HG03469 (cell line): ENCODE measurements around the gene GATA6.
"Not testable (repeated sequence)": the region's sequence is repeated elsewhere in the genome, so short reads cannot be mapped to it uniquely, and the experiment has no call there.

Experiments used
- ATAC-seq: cut with Tn5 transposase; IDR thresholded peaks from one replicate; pipeline ENCODE4 v1.9.1; 2021; ENCODE audit warnings: mild to moderate bottlenecking, moderate library complexity, moderate number of reproducible peaks; ENCODE audit not compliant: unreplicated experiment

The GATA6 gene

DNA sequence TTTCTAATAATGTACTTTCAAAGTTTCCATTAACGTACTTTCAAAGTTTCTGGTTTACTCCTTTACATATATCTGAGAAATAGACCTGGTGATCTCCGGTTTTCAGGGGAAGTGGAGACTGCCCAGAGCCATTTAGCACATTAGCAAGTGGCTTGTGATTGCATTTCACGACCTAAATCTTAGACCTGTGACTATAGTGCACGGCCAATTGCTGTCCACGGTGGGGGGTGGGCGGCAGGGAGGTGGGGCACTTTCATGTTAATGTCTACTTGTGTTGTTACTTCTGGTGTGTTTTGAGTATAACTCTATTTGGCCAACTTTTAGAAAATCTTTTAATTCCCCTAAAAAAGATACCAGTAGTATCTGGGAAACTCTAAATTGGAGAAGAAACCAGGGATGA lies 11.3 kb downstream of the GATA6 start:
- ATAC-seq, result no peak

DNA sequence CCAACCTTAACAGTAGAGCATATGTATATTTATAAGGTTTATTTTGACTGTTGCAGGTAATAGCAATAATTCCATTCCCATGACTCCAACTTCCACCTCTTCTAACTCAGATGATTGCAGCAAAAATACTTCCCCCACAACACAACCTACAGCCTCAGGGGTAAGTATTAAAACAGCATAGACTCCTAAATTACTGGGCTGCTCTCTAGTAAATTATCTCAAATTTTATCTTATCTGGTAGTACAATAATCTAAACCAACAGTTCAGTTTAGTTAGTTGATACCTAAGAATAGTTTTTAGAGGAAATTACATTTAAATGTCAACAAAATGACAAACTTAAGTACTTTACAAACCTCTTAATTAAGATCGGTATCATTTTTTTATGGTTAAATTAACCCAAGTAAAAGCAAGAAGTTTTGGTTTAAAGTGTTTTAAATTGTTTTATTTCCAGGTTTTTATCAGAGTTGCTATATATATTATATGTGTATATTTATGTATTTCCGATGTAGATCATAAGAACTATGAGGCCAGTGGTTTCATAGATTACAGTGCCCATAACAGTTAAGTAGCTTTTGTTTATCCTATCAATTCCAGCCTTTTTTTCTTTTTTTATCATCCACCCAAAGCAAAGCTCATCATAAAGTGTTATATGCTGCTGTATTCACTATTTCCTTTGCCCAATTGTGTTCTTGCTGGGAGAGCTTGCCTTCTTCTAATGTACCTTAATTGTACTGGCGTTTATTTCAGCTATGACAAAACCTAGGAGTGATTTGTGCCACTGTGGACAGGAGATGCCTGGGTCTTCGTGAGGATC lies 13.7 kb downstream of the GATA6 start:
- ATAC-seq, result no peak

DNA sequence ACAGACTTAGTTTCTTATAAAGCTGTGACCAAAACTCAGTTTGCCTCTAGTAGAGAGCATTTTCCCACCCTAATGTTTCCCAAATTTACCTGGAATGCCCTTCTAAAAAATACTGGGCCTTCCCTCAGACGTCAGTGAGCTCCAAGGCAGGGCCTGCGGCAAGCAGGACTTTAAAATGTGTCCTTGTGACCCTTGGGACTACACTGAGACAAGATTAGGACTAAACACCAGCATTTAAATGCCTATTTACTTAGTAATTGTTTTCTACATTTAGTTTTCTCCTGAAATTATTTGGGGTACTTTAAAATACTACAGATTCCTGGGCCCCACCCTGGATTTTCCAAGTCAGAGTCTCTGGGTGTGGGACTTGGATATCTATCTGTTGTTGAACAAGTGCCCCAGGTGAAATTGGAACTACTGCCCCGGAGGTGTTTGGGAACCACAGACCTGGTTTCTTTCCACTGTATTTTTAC lies 14.3 kb downstream of the GATA6 start:
- no peak for ATAC-seq

DNA sequence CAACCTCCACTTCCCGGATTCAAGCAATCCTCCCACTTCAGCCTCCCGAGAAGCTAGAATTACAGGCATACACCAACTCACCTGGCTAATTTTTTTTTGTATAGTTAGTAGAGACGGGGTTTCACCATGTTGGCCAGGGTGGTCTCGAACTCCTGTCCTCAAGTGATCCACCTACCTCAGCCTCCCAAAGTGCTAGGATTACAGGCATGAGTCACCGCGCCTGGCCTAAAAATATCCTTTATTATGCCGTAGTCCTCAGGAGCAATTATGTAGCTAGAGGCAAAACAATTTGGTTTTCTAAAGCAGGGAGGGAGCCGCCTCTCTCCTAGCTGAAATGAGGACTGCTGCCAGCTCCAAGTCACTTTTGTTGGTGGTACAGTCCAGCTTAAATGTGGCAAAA lies 15.2 kb downstream of the GATA6 start:
- ATAC-seq, result not testable (repeated sequence)

DNA sequence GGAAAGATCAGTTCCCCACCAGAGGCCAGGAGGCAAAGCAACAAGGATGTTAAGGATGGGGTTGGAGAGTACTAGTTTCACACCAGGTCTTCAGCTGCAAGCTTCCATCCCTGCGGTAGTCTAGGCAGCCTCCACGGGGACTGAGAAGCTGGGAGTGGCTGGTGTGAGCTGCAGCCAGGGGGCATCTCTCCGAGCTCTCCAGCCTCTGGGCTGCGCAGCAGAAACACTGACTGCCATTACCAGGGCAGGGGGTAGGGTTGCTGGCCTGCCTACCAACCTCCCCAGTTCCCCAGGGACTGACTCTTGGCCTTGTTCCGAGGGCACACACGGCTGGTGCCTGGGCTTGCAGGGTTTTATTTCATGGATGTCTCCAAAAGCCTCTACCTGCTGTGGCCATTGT lies 15.9 kb downstream of the GATA6 start:
- no peak for ATAC-seq

DNA sequence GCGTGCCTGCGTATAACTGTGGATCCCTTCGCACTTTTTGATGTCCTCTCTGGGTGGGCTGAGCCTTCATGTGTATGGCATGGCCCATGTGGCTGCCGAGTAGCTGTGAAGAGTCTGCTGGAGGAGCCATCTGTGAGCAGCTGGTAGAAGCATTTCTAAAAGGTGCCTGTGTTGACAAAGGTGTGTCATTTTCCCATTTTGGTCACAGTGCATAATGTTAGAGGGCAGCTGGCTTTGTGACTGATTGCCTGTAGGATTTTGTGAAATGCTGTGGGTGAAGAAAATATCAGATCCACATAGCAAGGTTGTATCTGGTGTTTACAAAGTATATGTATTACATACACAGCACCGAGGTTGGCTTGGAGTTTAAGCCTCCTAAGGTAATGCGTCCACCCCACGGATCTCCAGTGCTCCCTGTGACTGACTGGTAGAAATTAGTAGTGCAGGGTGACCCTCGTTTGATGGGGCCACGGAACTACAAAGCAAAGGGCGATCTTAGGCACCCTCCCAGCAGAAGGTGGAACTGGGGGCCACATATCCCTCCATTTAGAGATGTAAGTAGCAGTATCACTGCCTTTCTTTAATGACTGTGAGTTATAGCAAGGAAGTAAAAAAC lies 16.5 kb downstream of the GATA6 start:
- no peak for ATAC-seq

DNA sequence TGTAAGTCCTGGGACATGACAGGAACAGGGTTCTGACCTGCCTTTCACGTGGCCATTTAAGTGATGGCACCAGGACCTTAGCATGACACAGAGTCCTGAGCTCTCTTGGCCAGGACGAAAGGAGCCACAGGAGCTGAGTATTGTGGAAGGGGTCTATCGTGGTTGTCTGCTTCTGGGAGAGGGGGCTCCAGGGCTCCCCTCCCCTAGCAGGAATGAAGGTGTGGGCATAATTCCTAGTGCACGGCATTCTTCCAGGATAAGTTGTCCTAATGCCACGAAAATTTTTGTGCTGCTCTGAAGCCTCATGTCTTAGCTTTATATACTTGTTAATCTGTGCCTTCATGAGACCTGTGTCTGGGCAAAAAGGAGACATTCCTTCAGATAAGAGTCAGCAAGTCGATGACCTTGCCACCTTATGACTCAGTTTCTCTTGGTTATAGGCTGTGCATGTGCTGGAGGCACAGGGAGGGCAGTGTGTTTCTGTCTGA lies 17.1 kb downstream of the GATA6 start:
- no peak for ATAC-seq

DNA sequence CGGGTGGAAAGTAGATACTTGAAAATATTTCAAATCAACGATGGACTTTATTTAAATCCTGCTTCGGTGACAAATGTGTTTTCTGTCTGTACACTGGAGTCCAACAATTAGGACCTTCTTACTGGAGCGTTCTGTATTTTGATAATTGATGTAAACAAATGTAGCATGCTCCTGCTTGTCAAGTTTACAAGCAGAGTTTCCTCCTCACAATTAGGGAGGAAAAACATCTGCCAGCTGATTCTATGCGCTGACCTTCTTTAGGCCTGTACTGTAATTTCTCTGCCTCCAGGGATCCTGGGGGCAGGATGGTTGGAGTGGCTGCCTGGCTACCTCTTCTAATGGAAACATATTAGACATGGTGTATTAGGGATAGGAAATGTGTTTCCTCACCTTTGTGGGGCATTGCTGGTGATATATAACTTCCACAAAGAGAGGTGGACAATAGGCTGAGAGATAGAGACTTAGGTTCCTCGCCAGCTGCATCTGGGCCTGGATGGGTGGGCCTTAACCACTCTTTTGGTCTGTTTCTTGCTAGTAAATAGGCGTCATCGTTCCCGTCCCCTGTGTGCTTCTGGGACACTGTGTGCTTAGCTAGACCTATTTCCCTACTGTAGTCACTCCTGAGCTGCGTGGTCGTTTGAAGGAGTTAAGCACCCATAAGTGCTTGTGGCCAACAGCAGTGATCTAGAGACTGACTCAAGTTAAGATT lies 19.3 kb downstream of the GATA6 start:
- ATAC-seq, result no peak

DNA sequence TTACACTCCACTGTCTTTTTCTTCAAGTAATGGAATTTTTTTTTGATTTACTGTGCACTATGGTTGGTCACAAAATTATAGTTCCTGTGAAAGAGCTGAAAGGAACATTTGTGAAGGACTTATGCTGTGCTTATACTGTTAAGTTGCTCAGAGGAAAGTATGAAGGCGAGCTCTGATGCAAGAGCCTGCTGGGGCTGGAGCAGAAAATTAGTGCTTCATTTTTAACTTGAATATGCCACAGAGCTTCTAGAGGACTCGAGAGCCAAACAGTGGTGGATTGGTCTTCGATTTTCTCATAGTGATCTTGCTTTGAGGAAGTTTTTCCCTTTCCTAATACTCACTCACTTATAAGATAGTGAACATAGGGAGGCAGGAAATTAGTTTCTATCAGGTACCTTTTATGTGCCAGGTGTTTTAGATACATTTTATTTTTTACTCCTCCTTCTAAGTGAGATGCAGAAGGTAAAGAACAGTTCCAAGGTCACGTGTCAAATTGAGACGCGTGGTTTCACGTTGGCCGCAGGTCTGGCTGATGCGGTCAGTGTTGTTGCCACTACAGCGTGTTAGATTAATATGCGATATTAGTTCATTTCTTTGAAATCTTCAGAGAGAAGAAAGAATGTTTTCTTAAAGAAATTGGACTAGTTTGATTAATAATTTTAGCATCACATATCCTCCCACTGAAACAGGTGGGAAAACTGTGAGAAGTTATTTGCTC lies 20.2 kb downstream of the GATA6 start:
- ATAC-seq, result no peak

DNA sequence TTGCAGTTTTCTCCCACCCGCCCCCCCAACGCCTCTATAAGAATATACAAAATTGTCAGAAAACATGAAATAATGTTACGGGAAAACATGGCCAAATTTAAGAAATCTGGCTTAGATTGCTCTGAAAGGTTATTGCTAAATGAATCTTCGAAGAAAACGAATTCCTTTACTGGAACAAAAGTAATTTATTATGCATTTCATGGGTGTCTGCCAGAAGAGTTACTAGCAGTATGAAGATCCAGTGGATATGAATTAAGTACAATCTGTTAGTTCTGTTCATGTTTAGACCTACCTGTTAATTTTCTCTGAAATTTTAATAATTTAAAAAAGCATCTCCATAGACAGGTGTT lies 21.9 kb downstream of the GATA6 start:
- ATAC-seq, result no peak

DNA sequence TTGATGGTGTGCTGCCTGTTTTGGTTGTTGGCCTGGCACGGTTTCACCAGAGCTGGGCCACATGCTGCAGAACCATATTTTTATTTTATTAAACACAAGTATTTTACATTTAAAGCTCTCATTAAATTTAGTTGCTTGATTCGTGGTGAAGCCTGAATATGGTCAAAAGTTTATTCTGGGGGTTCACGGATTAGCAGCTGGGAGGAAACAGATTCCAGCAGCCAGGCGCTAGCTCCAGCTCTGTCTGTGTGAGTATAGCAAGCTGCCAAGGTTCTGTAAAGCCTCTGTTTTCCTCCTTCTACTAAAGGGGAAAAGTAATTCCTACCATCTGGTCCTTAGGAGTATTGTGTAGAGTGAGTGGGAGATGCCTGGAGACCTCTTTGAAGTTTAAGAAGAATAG lies 22.5 kb downstream of the GATA6 start:
- ATAC-seq, result no peak

DNA sequence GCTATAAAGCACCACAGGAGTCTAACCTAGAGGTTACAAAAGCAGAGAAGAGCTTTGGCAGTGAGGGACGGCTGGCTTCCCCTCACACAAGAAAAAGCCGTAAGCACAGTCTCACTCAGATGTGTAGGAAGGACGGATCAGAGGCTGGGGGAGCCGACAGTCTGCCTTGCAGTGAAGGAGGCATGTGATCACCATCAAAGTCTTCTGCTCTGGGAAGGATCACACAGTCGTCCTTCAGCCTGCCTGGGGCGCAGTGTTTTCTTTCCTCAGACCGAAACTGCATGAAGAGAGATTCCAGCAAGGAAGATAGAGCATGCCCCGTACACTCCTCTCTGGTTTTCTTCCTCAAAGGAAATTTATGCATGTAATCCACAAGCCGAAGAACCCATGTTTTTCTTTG lies 24.1 kb downstream of the GATA6 start:
- ATAC-seq, result no peak

DNA sequence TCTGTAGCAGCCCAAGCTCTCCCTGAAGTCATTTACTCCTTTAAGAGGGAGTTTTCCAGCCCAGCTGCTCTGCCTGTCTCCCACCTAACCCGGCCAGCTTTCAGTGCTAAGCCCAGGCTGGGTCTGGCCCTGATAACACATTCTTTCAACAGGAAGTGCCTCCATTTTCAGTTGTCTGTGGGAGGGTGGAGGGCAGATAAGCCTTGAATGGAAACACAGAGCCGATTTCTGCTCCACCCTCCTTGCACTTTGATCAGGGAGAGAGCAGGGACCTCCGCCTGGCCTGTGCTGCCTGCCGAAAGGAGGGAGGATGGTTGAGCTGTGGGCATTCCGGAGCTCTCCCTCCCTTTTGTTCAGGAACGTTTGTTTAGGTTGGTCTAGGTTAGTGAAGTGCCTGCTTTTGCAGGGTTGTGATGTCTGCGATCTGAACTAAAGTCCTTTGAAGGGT lies 24.8 kb downstream of the GATA6 start:
- no peak for ATAC-seq

DNA sequence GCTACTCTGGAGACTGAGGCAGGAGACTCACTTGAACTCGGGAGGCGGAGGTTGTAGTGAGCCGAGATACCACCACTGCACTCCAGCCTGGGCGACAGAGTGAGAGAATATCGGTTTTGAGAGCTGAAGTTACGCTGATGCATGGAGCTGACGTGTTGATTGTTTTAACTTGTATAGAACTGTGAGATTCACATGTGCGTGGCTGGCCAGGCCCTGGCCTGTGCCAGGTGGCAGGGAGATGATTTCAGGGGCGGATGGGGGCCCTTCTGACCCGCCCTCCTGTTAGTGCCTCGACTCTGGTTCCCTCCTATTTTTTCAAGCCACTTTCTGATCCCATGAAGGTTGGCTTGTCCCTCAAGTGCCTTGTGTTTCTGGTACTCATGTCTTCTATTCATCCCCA lies 25.7 kb downstream of the GATA6 start:
- no peak for ATAC-seq

DNA sequence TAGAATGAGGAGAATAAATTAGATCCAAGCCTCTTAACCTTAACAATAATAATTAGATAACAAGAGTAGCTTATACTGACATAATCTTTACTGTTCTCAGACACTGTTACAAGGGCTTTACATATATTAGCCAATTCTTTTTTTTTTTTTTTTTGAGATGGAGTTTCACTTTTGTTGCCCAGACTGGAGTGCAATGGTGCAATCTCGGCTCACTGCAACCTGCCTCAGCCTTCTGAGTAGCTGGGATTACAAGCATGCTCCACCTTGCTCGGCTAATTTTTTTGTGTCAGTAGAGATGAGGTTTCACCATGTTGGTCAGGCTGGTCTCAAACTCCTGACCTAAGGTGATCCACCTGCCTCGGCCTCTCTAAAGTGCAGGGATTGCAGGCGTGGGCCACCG lies 27.6 kb downstream of the GATA6 start:
- not testable (repeated sequence) for ATAC-seq

DNA sequence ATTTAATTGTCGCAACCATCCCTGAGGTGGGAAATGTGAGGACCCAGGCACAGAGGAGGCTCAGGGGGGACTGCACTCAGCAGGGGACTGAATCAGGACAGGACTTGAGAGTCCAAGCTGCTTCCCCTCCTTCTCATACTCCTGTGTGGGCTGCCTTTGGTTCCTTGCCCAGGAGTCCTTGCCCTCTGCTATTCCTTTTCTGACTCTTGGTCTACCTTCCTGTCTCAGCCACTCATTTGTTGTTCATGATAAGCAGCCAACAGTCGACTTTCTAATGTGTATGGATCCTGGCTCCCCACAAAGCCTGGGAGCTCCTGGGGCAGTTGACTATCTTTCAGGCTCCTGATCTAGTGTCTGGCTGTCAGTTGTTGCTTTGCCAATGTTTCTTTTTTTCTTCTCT lies 28.3 kb downstream of the GATA6 start:
- no peak for ATAC-seq

DNA sequence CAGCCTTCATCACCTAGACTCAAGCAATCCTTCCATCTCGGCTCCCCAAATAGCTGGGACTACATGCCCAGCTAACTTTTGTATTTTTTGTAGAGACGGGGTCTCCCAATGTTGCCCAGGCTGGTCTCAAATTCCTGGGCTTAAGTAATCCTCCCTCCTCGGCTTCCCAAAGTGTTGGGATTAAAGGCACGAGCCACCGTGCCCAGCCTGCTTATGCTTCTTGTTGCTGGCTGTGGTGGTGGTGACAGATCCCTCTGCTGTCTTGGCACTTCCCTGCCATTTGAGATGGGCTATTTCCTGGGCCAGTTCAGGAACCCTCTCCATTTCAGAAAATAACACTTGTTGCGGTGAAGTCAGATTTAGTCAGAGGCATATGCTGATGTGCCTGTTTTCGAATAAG lies 28.8 kb downstream of the GATA6 start:
- ATAC-seq, result no peak

DNA sequence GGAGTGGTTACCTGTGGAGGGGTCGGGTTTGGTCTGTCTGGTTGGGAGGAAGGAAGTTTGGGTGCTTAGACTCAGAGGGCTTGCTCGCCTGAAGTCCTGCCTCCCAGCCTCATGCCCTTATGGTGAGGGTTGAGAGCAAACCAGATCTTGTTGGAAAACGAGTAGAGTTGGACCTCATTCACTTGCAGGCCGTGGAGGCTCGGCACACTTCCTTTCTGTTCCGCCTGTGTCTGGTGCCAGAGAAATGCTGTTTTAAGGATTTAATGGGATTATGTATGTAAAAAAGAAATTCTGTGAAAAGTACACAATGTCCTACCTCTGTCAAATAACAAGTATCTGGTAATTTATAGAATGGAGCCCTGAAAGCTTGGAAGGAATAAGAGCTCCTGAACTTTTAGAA lies 29.6 kb downstream of the GATA6 start:
- ATAC-seq, result no peak

DNA sequence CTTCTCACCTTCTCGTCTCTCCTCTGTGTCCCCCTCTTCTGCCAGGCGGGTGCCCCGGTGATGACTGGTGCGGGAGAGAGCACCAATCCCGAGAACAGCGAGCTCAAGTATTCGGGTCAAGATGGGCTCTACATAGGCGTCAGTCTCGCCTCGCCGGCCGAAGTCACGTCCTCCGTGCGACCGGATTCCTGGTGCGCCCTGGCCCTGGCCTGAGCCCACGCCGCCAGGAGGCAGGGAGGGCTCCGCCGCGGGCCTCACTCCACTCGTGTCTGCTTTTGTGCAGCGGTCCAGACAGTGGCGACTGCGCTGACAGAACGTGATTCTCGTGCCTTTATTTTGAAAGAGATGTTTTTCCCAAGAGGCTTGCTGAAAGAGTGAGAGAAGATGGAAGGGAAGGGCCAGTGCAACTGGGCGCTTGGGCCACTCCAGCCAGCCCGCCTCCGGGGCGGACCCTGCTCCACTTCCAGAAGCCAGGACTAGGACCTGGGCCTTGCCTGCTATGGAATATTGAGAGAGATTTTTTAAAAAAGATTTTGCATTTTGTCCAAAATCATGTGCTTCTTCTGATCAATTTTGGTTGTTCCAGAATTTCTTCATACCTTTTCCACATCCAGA lies 31.3 kb downstream of the GATA6 start:
- no peak for ATAC-seq

DNA sequence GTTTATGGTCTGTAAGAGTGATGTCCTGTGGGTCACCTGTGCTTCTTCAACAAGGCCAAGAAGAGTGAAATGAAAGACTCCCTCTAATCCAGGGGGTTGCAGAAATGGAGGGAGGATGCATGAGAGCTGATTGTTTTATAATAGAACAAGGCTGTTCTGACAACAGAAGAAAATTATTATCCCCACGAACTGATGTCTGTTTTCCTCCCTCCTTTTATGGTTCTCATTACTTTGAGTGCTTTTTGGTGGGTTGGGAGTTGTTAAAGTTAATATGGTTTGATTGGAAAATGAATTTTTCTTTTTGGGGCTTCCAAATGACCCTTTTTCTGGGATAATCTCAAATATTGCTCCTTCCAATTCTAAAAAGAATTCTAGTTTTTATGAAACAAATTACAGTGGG lies 33.6 kb downstream of the GATA6 start:
- ATAC-seq, result no peak
